HCT116 (cell line): ENCODE data around the gene STPG3. TPM values are rescaled to one million over a fixed set of nuclear protein-coding genes. Genes with fewer than 3 reads are reported as not detected.

Experiments used
- ATAC-seq: fragments of 200-7000 bp; cut with Tn5 transposase; 2 replicates; pipeline ENCODE4 v1.9.1; 2020; ENCODE audit warnings: mild to moderate bottlenecking, moderate library complexity
- BruUV-seq: library from RNA; stranded (reverse); fragments of 400-500 nt; replicated peaks from 2 replicates; lab custom pipeline; 2021; lab: Mats Ljungman, UMichigan
- CTCF ChIA-PET: fragments of 300-600 bp; sonication (Branson Sonifier 250); formaldehyde crosslinking; loops from one replicate; lab custom pipeline; 2021; ENCODE audit warnings: antibody characterized with exemption; lab: Charles Lee
- POLR2A ChIA-PET: fragments of 300-600, 350-600 bp; sonication (Branson Sonifier 250); formaldehyde crosslinking; loops from one replicate; lab custom pipeline; 2021; ENCODE audit warnings: antibody characterized with exemption; lab: Charles Lee
- RAD21 ChIA-PET, 2 experiments: fragments of 300-600 bp; sonication (Branson Sonifier 250); formaldehyde crosslinking; loops; one replicate each; lab custom pipeline; 2023; ENCODE audit warnings: low total read pairs in 2 of 2; ENCODE audit not compliant: uncharacterized antibody in 2 of 2, unreplicated experiment in 2 of 2, low non-redundant PET in 1 of 2; lab: Charles Lee
- DNase-seq: peaks from one replicate; pipeline ENCODE4 v3.0.0-alpha.2; 2010; ENCODE audit warnings: low read depth, low spot score
- H2AFZ ChIP-seq: fragments of 200-600 bp; shearing (Covaris generic), sonication (generic); 2 replicates; pipeline ENCODE4 v1.6.1; 2017; ENCODE audit warnings: low read depth, mixed run types, mixed read lengths, antibody characterized with exemption, low read length; ENCODE audit not compliant: poor library complexity, severe bottlenecking
- H3K27ac ChIP-seq: 2 replicates; pipeline ENCODE4 v1.5.1; 2012; ENCODE audit warnings: low read depth, low read length
- H3K27me3 ChIP-seq: fragments of 200-600 bp; sonication (generic); 2 replicates; pipeline ENCODE4 v1.6.1; 2016; ENCODE audit warnings: mixed run types, low read length, mixed read lengths; ENCODE audit not compliant: insufficient read depth
- H3K36me3 ChIP-seq, 2 experiments: fragments of 200-500 bp in 1 of 2; fragments of 200-600 bp in 1 of 2; sonication (Bioruptor generic) in 1 of 2; sonication (generic) in 1 of 2; 2 replicates each; pipeline versions ENCODE4 v1.5.1 to v1.6.1; 2014 to 2016; ENCODE audit warnings: low read length in 2 of 2, inconsistent platforms in 1 of 2, mixed read lengths in 1 of 2, mixed run types in 1 of 2; ENCODE audit not compliant: insufficient read depth in 2 of 2, control insufficient read depth in 1 of 2
- H3K4me1 ChIP-seq, 2 experiments: fragments of 200-600 bp in 1 of 2; sonication (generic) in 1 of 2; 2 replicates each; pipeline versions ENCODE4 v1.5.1 to v1.6.1; 2012 to 2017; ENCODE audit warnings: low read length in 2 of 2, inconsistent platforms in 1 of 2, mild to moderate bottlenecking in 1 of 2, mixed read lengths in 1 of 2, mixed run types in 1 of 2, moderate library complexity in 1 of 2; ENCODE audit not compliant: insufficient read depth in 2 of 2, control insufficient read depth in 1 of 2
- H3K4me2 ChIP-seq: fragments of 200-600 bp; sonication (generic); 2 replicates; pipeline ENCODE4 v1.6.1; 2017; ENCODE audit warnings: mixed run types, low read length, mixed read lengths
- H3K4me3 ChIP-seq, 2 experiments: fragments of 200-600 bp in 1 of 2; sonication (generic) in 1 of 2; replicated peaks in 1 of 2; 2 replicates each; pipeline ENCODE4 v1.5.1; 2011 to 2016; ENCODE audit warnings: low read length in 2 of 2, control low read depth in 1 of 2, low read depth in 1 of 2, mild to moderate bottlenecking in 1 of 2, mixed read lengths in 1 of 2, mixed run types in 1 of 2
- H3K79me2 ChIP-seq: fragments of 200-600 bp; sonication (generic); 2 replicates; pipeline ENCODE4 v1.6.1; 2017; ENCODE audit warnings: mild to moderate bottlenecking, mixed run types, low read length, moderate library complexity, mixed read lengths; ENCODE audit not compliant: insufficient read depth
- H3K9ac ChIP-seq: fragments of 200-600 bp; sonication (generic); 2 replicates; pipeline ENCODE4 v1.6.1; 2016; ENCODE audit warnings: low read length, mixed read lengths
- H3K9me2 ChIP-seq: fragments of 200-600 bp; sonication (generic), shearing (Covaris generic); 2 replicates; pipeline ENCODE4 v1.6.1; 2017; ENCODE audit warnings: mixed run types, mild to moderate bottlenecking, moderate library complexity; ENCODE audit not compliant: insufficient read depth
- H3K9me3 ChIP-seq, 2 experiments: fragments of 200-500 bp in 1 of 2; fragments of 200-600 bp in 1 of 2; sonication (Bioruptor generic) in 1 of 2; sonication (generic) in 1 of 2; 2 replicates each; pipeline ENCODE4 v1.6.1; 2014 to 2017; ENCODE audit warnings: low read length in 2 of 2, mixed read lengths in 2 of 2, inconsistent platforms in 1 of 2, low read depth in 1 of 2, mild to moderate bottlenecking in 1 of 2, mixed run types in 1 of 2, moderate library complexity in 1 of 2; ENCODE audit not compliant: control insufficient read depth in 1 of 2, insufficient read depth in 1 of 2
- H4K20me1 ChIP-seq: fragments of 200-600 bp; sonication (generic), shearing (Covaris generic); 2 replicates; pipeline ENCODE4 v1.6.1; 2017; ENCODE audit warnings: mixed run types, mild to moderate bottlenecking, moderate library complexity; ENCODE audit not compliant: insufficient read depth
- CBX3 ChIP-seq: IDR thresholded peaks from 2 replicates; pipeline ENCODE4 v1.6.1; 2012; ENCODE audit warnings: low read depth
- POLR2A ChIP-seq: IDR thresholded peaks from 2 replicates; pipeline ENCODE4 v1.7.0; 2011; ENCODE audit warnings: borderline replicate concordance; ENCODE audit not compliant: insufficient read depth, insufficient read length; ENCODE audit errors: extremely low read depth
- REST ChIP-seq: IDR thresholded peaks from 2 replicates; pipeline ENCODE4 v1.6.1; 2012; ENCODE audit warnings: low read depth
- intact Hi-C: fragments of 100-400 bp; cut with micrococcal nuclease; formaldehyde crosslinking; loops from 2 replicates; pipeline ENCODE4 v1.10.0; 2022
- total RNA-seq: library from RNA; stranded (reverse); gene quantifications from one replicate; pipeline ENCODE4 v1.2.1, GENCODE V29; 2021; ENCODE audit not compliant: unreplicated experiment

The STPG3 gene
- total RNA-seq, 1 experiment from 2014 or later: not detected

GRCh38 chr9:137280474-137281344 lies 29.6 kb downstream of the STPG3 start:
- ATAC-seq (no peak), DNase-seq (no peak)
- Histone ChIP-seq H3K4me2 (no peak overlapping the region), H3K9me3 (no peaks in the 10 kb centered on the region), H3K4me1 (peaks cover 14 to 25% of the 10 kb centered on the region in 2 experiments), H3K9ac (no peak overlapping the region), H3K4me3 (no peak overlapping the region), H3K36me3 (peaks cover 0 to 13% of the 10 kb centered on the region in 2 experiments; a peak in 3 of 4 replicates), H3K79me2 (peaks cover 34% of the 10 kb centered on the region), H3K9me2 (no peaks in the 10 kb centered on the region), H3K27me3 (no peaks in the 10 kb centered on the region), H4K20me1 (no peaks in the 10 kb centered on the region), H2AFZ (no peak overlapping the region), H3K27ac (no peak overlapping the region; the same call in 1 of the 2 replicates)
- intact Hi-C loops: loop anchor here (10.0 kb wide), 1 partner anchor 244 kb away; no protein-coding TSS in a partner anchor
- BruUV-seq: no TSS peak
- RAD21 ChIA-PET: no interaction called here
- POLR2A ChIA-PET: no interaction called here
- CTCF ChIA-PET: no interaction called here
- TF ChIP-seq REST (no peak), POLR2A (no peak), CBX3 (no peak)
